HTR-8/SVneo (cell line): Measurements from ENCODE around the gene ACTL8.

Experiments used
- DNase-seq: peaks from one replicate; pipeline ENCODE4 v3.0.0; 2011; ENCODE audit warnings: low spot score, mixed read lengths; ENCODE audit not compliant: insufficient read length
- FAIRE-seq: peaks from 2 replicates; lab custom pipeline; 2011; peaks lifted over from hg19 to GRCh38; lab: Jason Lieb, UNC

ACTL8 gene

DNA sequence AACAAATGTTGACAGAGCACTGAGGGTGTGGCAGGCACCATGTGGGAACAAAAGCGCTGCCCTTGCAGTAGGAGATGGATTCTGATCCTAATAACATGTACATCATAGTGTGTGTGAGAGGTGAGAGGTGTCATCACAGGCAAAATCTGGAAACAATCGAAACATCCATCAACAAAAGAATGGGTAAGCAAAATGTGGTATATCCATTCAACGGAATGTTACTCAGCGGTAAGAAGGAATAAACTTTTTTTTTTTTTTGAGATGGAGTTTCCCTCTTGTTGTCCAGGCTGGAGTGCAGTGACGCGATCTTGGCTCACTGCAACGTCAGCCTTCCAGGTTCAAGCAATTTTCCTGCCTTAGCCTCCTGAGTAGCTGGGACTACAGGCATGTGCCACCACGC lies 112.3 kb downstream of the ACTL8 start:
- FAIRE-seq (no peak), DNase-seq (no peak)

DNA sequence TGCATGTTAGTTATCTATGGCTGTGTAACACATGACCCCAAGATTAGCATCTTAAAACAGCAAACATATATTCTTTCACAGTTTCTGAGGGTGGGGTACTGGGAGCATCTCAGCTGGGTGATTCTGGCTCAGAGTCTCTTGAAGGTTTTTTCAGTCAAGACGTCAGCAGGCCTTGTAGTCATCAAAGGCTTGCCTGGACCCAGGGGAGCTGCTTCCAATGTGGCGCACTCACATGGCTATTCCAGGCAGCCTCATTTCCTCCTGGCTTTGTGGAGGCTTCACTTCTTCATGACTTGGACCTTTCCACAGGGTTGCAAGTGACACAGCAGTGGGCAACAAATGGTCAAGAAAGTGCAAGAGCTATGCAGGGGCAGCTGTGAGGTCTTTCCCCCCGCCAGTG lies 114.7 kb downstream of the ACTL8 start:
- no peak for DNase-seq
- FAIRE-seq = no peak

DNA sequence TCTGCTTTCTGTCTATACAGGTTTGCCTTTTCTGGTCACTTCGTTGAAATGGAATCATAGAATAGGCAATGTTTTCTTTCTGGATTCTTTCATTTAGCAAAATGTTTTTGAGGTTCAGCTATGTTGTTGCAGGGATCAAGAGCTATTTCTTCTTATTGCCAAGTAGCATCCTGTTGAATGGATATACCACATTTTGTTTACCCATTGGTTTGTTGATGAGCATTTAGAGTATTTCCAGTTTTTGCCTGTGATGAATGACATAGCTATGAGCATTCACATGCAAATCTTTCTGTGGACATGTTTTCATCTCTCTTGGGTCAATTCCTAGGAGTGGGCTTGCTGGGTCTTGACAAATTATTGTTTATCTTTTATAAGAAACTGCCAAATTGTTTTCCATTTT lies 115.5 kb downstream of the ACTL8 start:
- FAIRE-seq = no peak
- no peak for DNase-seq

DNA sequence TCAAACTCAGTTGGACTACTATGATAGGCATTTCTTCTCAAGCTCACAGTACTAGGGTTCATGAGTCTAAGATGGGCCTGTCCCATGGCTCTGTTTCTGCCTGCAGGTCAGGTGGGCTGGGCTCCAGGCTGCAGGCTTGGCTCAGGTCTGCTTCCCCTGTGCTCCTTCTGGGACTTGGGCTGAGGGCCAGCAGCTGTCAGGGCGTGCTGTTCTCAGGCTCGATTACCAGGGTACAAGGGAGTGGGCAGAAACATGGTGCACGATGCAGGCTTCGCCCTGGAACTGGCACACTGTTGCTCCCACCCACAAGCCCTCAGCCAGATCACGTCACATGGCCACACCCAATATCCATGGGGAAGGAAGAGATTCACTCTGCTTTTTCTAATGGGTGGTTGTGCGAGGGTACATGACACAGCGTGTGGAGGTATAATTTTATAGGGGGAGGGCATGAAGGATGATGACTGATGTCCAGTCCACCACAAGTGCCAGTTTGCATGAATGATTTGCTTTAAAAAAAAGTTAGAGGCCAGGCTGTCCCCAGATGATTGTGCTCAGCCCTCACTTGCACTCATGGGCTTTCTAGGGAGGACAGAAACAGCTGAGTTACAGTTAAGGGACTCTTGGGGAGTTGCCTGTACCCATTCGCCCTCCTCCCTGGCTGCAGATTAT lies 118.0 kb downstream of the ACTL8 start:
- DNase-seq (no peak), FAIRE-seq (no peak)

DNA sequence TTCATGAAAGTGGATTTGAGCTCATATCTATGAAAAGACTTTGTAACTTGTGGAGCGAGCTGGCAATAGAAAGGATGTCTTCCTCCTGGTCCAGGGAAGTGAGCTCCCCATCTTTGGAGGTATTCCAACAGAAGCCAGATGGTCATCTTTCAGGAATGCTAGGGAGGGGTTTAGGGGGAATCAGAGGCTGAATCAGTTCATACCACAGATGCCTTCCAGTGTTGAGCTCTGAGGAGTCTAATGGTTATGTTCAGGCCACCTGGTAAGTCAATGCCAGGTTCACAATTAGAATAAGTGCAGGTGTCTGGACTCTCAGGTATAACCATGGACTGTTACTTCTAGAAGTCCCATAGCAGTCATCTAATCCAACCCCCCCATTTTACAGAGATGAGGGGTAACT lies 119.1 kb downstream of the ACTL8 start:
- DNase-seq (peak; percentile 63), FAIRE-seq (peak; percentile 57)

DNA sequence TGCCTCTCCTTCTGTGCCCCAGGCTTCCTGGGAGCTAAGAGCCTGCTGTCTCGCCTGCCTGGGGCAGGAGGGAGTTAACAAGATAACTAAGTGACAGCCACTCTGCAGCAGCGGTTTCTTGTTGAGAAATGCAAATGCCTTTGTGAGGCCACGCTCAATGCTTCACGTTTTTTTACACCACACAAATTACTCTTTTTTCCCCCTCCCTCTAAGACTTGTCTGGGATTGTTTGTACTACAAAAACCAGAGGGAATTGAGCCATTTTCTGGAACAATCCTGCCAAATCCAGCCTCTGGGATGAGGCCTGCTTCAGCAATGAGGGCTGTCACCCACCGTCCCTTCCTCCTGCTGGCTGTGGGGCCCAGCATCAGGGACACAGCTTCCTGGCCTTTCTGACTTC lies 119.6 kb downstream of the ACTL8 start:
- DNase-seq = peak; percentile 40
- FAIRE-seq = peak; percentile 16

DNA sequence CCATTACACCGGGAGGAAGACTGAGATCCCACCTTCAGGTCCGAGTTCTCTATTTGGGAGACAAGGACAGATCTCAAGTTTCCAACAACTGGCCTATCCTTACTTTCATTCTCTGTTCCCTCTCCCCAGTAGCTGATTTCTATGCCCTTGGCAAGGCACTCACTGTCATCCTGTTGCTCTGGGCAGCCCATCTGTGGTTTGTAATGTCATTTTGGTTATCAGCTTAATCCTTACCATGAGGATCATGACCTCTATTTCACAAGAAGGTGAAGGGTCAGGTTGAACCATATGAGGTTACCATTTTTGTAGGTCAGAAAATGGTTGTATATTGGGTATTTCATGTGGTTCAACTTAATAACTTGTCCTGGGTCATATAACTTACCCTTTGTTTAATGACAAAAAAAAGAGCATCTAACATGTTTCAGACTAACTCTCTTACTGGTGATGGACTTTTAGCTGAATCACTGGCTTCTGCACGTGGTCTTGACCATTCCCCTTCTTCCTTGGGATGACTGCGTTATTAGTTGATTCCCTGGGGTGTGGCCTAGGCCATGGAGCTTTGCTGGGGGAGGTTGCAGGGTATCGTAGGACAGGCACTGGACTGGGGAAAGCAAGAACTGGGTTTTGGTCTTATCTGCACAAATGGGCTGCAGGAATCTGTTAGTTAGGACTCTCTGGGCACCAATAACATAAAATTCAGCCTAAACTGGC lies 120.2 kb downstream of the ACTL8 start:
- peak; percentile 39 for DNase-seq
- FAIRE-seq = no peak

DNA sequence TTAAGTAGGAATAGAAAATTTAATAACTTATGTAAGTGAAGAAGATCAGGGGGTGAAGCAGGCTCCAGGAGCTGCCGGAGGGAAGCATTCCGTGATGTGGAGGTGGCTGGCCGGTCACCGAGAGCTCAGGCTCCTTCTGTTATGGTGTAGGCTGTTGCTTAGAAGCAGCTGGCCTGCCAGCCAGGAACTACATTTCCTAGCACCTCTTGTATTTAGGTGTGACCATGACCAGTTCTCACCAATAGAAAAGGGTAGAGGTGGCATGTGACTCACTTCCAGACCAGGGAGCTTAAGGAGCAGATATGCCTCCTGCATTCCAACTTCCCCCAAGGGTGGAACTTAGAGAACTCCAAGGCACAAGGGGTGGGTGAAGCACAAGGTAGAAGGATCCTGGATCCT lies 120.7 kb downstream of the ACTL8 start:
- FAIRE-seq (no peak), DNase-seq (no peak)
